HG03103 (cell line): ENCODE results near the gene ALX4.

Source experiments
- ATAC-seq: cut with Tn5 transposase; IDR thresholded peaks from one replicate; pipeline ENCODE4 v1.9.1; 2021; ENCODE audit warnings: low read depth; ENCODE audit not compliant: unreplicated experiment

Gene ALX4

DNA sequence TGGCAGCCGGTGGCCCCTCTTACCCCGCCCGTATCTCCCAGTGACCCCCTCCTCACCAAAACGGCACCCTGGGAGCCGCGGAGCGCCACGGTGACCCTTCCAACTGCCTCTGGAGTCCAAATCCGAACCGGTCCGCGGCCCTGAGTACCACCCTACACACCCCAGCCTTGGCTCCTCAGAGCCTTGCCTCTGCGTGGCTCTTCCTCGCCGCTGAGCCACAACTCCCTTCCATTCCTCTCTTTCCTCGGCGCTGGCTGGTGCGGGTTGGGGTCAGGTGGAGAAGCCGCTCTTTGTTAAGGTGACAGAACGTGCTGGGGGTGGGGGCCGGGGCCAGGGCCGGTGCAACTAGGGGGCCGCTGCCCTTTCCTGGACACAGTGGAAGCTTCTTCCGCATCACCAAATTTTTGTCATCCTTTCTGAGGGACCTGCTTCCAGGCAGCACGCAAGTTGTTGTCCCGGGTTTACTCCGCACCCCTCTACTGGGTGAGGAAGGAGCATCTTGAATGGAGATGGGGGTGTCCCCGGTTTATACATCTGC lies 6.5 kb downstream of the ALX4 start:
- ATAC-seq: no peak

- no peak for ATAC-seq
Measured at GRCh38 chr11:44301564-44302271, 8.2 kb downstream of the ALX4 start.

DNA sequence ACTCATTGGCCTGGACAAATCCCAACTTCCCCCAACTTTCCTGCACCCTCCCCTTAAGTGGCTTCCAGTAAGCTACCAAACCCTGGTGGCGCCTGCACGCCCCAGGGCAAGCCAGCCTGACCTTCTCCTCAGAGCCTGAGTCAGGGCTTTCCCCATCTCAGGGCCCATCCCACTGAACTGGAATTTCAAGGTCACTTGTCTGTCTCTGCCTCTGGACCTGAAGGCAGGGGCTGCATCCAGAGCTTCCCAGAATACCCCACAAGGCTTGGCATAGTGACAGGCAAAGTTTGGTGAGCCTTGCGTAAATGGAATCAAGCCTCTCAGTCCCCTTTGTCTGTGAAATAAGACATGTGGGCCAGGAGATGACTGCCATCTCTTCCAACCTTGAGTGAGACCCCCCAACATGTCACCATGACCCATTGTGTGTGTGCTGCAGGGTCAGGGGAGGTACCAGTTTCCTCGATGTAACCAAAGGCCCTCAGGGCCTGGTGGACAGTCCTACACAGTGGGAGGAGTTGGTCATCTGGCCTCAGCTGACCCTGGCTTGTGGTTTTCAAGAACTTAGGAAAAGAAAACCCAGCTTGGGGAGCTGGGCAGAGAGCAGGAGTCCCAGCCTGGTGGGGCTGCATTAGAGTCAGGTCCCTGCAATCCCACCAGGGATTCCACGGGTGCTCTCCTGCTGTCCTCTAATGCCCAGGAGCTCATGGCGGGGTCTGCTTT lies 8.9 kb downstream of the ALX4 start:
- ATAC-seq: no peak

DNA sequence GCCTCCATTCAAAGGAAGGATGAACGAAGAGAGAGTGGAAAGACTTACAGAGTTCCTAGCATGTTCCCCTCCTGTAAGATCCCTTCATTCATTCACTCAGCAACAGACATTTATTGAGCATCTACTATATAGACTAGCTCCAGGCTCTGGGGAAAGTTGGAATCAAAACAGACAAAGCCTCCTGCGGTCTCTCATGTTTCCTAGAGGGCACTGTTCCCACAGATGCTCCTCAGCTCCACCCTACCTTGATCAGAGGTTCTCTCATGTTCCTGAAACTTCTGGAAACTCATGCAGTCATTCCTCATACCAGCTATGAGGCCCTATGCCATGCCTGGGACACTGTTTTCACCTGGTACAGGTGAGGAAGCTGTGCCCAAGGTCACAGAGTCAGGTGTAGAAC lies 11.1 kb downstream of the ALX4 start:
- ATAC-seq: no peak

DNA sequence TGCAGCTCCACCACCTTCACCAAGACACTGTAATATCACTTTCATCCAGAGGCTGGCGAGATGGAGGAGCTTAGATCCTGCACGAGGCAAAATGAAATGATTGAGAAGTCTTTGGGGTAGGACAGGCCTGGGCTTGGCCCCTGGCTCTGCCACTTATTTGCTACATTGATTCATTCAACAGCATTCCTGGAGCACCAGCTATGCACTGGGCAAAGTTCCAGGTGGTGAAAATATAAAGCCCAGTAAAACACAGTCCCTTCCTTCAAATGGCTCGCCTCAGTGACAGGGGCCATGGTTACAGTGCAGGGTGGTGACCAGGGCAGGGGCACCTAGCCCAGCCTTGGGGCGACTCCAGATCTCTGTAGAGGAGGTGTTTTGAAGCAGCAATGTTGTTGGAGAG lies 19.7 kb downstream of the ALX4 start:
- ATAC-seq: no peak

DNA sequence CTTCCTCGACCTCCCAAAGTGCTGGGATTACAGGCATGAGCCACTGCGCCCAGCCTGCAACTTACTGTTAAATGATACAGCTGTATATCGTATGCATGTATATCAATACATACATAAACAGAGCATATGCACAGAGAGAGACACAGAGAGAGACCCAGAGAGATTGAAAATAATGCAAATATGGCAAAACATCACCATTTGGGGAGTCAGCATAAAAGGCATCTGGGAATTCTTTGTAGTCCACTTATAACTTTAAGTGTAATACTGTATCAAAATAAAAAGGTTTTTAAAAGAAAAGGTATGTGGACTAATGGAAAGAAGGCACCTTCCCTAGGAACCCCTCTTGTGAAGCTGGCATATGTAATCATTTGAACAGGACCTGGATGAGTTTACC lies 21.8 kb downstream of the ALX4 start:
- no peak for ATAC-seq

DNA sequence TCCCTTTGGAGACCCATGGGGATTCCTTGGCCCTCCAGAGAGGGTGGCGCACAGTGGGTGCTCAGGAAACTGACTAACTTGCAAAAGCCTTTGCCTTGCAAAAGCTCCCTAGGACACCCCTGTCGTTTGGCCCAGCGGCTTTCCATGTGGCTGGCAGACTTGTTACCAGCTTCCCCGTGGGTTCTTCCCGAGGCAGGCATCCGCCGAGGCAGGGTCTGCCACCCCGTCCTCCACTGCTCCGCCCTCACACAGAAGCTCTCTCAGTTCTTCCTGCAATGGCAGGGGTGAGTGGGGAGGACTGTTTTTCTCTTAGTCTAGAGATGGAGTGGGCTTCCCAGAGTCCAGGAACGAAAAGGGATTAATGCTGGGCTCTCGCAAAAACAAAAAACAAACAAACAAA lies 23.0 kb downstream of the ALX4 start:
- no peak for ATAC-seq

DNA sequence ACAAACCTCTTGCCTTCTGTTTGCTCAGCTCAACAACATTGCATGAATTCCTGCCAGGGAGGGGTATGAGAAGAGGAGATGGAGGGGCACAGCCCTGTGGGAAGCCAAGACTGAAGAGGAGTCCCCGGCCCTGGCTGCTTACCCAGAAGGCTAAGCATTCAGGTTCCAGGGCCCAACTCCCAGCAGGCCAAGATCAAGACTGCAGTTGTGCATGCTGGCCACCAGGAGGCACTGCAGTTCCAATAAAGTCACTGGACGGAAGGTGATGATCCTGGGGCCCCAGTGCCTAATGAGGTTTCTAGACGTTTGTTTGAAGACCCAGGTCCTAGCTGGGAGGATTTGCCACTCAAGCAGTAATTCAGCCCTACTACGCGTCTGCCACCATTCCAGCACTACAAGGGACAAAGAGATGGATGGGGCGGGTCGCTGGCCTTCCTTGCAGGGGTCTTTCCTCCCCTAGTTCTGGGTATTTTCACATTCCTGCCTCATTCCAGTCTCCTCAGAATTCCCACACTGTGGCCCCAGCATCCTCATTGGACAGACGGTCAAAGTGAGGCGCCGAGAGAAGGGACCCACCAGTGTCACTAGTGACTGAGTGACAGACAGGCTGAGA lies 23.6 kb downstream of the ALX4 start:
- ATAC-seq: no peak

- no peak for ATAC-seq
Measured at GRCh38 chr11:44285756-44286155, 24.2 kb downstream of the ALX4 start.

DNA sequence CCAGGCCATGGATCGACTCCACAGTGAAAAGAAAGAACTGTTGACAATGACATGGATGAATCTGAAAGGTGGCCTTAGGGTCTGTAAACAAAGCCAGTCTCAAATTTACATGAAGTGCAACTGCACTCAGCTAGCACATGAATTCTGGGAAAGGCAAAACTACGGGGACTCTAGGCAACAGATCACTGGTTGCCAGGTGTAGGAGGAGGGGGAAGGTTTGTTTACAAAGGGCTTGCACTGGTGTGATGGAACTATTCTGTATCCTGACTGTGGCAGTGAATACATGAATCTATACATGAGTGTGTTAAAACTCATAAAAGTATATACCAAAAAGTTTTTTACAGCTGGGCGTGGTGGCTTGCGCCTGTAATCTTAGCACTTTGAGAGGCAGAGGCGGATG lies 27.3 kb downstream of the ALX4 start:
- ATAC-seq: no peak

GRCh38 chr11:44281151-44281550 lies 28.8 kb downstream of the ALX4 start:
- no peak for ATAC-seq

- no peak for ATAC-seq
Measured at GRCh38 chr11:44280257-44280656, 29.7 kb downstream of the ALX4 start.

DNA sequence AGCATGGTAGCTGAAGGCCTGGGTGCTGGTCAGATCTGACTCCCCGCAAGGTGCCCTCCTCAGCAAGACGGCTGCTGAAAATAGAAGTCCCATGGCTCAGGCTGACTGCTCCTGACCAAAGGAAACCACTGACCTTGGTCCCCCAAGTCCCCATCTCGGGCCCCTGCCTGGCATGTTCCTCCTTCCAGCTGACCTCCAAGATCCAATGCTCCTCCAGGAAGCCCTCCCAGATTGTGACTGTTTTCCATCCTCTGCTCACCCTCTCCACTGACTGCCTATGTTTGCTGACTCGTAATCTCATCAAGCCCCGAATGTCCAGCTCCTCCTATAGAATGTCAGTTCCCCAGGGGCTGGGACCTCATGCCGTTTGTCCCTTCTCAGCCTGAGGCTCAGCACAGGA lies 30.5 kb downstream of the ALX4 start:
- ATAC-seq: no peak

DNA sequence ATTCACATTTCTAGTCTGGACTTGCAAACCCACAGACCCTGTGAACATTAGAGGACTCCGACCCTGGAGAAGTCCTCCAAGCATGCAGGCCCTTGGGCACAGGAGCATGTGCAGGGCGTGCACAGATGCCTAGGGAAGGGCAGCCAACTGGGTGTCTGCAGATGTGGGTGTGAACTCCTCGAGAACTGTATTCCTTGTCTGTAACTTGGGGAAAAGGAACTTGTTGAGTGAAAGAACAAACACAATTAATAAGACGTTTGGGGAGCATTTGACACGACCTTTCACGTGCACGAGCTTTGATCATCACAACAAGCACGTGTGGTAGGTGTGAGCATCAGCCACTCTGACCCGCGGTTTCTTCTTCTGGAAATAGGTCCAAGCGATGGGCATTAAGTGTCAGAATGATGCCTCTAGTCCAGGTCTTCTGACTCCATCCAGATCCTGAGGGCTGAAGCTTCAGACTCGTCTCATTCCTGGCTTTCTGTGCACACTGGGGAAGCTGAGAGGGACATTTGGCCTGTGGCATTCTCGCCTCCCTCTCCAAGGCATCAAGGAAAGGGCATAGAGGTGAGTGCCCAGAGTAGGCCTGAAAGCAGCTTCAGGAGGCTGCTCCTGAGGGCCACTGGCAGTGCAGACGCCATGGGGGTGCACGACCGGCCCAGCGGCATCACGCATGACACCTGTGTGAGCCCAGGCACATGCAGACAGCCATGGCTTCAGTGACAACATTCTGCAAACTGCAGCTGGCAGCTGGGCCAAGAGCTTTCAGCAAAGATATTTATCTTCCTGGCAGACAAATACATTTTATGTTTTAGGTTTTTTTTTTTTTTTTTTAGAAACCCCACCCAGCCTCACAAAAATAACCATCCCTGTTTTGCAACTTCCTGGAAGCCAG lies 32.5 kb downstream of the ALX4 start:
- no peak for ATAC-seq

- no peak for ATAC-seq
Measured at GRCh38 chr11:44275961-44276550, 33.9 kb downstream of the ALX4 start.

GRCh38 chr11:44275241-44275640 lies 34.7 kb downstream of the ALX4 start:
- no peak for ATAC-seq

DNA sequence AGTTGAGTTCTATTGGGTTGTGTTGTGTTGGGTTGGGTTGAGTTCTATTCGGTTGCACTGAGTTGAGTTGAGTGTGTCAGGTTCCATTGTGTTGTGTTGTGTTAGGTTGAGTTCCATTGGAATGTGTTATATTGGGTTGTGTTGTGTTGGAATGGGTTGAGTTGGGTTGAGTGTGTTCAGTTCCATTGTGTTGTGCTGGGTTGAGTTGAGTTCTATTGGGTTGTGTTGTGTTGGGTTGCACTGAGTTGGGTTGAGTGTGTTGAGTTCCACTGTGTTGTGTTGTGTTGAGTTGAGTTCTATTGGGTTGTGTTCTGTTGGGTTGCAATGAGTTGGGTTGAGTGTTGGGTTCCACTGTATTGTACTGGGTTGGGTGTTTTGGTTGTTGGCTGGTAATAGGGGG lies 35.5 kb downstream of the ALX4 start:
- no peak for ATAC-seq

DNA sequence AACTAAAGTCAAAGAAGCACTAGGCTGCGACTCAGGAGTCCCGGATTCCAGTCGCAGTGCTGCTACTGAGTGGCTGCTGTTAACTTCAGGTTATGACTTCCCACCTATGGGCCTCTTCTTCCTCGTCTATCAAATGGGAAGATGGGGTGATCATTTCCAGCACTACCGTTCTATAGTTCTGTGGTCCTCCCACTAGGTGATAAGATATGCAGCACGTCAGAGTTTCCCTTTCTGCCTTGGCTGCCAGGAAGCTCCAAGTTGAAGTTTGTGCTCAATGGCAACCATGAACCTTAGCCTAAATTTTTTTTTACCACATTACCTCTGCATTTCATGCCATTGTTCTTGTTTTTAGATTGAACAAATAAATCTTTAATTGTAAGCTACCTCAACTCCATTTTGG lies 38.7 kb downstream of the ALX4 start:
- ATAC-seq: no peak

GRCh38 chr11:44270403-44271273 lies 39.3 kb downstream of the ALX4 start:
- ATAC-seq: no peak
